Measurements from ENCODE around the gene GRAP. TPM values are rescaled to one million over a fixed set of nuclear protein-coding genes. Genes with fewer than 3 reads are reported as not detected.

The GRAP gene
- total RNA-seq, 1 experiment from 2014 or later = 0.55 TPM

DNA sequence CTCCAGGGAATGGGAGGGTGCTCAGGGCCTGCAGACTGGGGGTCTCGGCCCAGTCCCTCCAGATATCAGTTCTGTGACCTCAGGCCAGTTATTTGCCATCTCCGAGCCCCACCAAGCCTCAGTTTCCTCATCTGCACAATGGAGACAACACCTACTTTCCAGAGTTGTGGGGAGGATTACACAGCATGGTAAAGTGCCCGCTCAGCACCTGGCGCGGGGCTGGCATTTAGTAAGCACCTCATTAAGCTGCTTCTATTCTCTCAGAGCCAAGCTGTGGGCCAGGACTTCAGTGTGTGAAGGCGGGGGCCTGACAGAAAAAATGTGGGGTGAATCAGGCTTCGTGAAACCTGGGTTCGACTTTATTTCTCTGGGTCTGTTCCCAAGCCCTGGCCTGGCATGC lies 47.4 kb downstream of the GRAP start:
- Histone ChIP-seq H3K4ac (ENCODE audit: low read depth, low read length) (no peak overlapping the region), H3K4me2 (ENCODE audit: insufficient read depth, insufficient read length, low read length) (no peak overlapping the region), H3K56ac (ENCODE audit: insufficient read length, low read depth, low read length) (no peak overlapping the region), H4K5ac (ENCODE audit: insufficient read length, low read depth, low read length) (no peak overlapping the region), H3K79me2 (ENCODE audit: insufficient read depth, low read length) (peaks cover 5% of the 10 kb centered on the region; the same call in 1 of the 2 replicates), H2BK20ac (ENCODE audit: low read depth, low read length, poor library complexity, severe bottlenecking) (no peak overlapping the region), H3K9me3 (ENCODE audit: control insufficient read depth, low read depth, low read length) (no peaks in the 10 kb centered on the region), H3K4me1 (ENCODE audit: insufficient read depth, low read length) (no peaks in the 10 kb centered on the region; the same call in 1 of the 2 replicates), H3K27me3 (ENCODE audit: insufficient read depth, low read length) (no peaks in the 10 kb centered on the region), H3K23ac (ENCODE audit: insufficient read length, low read depth, low read length) (no peak overlapping the region), H2BK15ac (ENCODE audit: low read depth, low read length) (no peak overlapping the region), H4K91ac (ENCODE audit: insufficient read length, low read depth, low read length) (no peak overlapping the region), H2AFZ (ENCODE audit: low read length) (no peak overlapping the region), H3K79me1 (ENCODE audit: insufficient read depth, low read depth, low read length, poor library complexity, severe bottlenecking) (peaks cover 9% of the 10 kb centered on the region), H3K14ac (ENCODE audit: insufficient read depth, low read length) (no peak overlapping the region), H3T11ph (ENCODE audit: low read length) (no peak overlapping the region), H2BK12ac (ENCODE audit: insufficient read length, low read depth, low read length) (no peak overlapping the region), H3K27ac (ENCODE audit: insufficient read length, low read depth, low read length) (no peak overlapping the region), H3K23me2 (ENCODE audit: insufficient read length, low read depth, low read length, poor library complexity, severe bottlenecking) (peaks cover 12% of the 10 kb centered on the region), H3K18ac (ENCODE audit: insufficient read length, low read depth, low read length) (no peak overlapping the region), H4K20me1 (ENCODE audit: control insufficient read depth, insufficient read depth, insufficient read length) (no peaks in the 10 kb centered on the region), H3K9ac (ENCODE audit: extremely low read depth, insufficient read length, low read length) (no peak overlapping the region), H4K8ac (replicated peaks; ENCODE audit: insufficient read length, low read depth, low read length) (no peak overlapping the region), H2AK5ac (ENCODE audit: insufficient read length, low read length) (no peak overlapping the region), H2BK5ac (ENCODE audit: insufficient read length, low read length) (no peak overlapping the region), H2BK120ac (ENCODE audit: low read depth, low read length, poor library complexity, severe bottlenecking) (no peak overlapping the region)
- H3K27me3 Mint-ChIP-seq (ENCODE audit: low read depth) = no peaks in the 10 kb centered on the region; the same call in 1 of the 2 replicates
- peaks cover 4 to 8% of the 10 kb centered on the region in 2 experiments for H3K9me3 Mint-ChIP-seq
- no peak overlapping the region for H3K27ac Mint-ChIP-seq
- peaks cover 20 to 58% (median 43%) of the 10 kb centered on the region in 3 experiments for H3K36me3 Mint-ChIP-seq (ENCODE audit: insufficient read depth in 1 of 3, low read depth in 3 of 3)
- peaks cover 16 to 19% of the 10 kb centered on the region in 2 experiments for H3K4me1 Mint-ChIP-seq
- H3K4me3 Mint-ChIP-seq = no peak overlapping the region
- WGBS (ENCODE audit: extremely low coverage, insufficient read length, low lambda C conversion rate) = no CpG with 5 or more reads among the region's 8 CpGs
- TF ChIP-seq, protein P1, sequence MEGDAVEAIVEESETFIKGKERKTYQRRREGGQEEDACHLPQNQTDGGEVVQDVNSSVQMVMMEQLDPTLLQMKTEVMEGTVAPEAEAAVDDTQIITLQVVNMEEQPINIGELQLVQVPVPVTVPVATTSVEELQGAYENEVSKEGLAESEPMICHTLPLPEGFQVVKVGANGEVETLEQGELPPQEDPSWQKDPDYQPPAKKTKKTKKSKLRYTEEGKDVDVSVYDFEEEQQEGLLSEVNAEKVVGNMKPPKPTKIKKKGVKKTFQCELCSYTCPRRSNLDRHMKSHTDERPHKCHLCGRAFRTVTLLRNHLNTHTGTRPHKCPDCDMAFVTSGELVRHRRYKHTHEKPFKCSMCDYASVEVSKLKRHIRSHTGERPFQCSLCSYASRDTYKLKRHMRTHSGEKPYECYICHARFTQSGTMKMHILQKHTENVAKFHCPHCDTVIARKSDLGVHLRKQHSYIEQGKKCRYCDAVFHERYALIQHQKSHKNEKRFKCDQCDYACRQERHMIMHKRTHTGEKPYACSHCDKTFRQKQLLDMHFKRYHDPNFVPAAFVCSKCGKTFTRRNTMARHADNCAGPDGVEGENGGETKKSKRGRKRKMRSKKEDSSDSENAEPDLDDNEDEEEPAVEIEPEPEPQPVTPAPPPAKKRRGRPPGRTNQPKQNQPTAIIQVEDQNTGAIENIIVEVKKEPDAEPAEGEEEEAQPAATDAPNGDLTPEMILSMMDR (conservative IDR thresholded peaks at IDR 0.05) = no peak
- DNase-seq = no peak

All from H9 (cell line).